GM21390 (cell line): ENCODE measurements around the gene DHRS7C.

ENCODE experiments used
- ATAC-seq: cut with Tn5 transposase; IDR thresholded peaks from one replicate; pipeline ENCODE4 v1.9.1; 2021; ENCODE audit not compliant: unreplicated experiment

Gene DHRS7C

DNA sequence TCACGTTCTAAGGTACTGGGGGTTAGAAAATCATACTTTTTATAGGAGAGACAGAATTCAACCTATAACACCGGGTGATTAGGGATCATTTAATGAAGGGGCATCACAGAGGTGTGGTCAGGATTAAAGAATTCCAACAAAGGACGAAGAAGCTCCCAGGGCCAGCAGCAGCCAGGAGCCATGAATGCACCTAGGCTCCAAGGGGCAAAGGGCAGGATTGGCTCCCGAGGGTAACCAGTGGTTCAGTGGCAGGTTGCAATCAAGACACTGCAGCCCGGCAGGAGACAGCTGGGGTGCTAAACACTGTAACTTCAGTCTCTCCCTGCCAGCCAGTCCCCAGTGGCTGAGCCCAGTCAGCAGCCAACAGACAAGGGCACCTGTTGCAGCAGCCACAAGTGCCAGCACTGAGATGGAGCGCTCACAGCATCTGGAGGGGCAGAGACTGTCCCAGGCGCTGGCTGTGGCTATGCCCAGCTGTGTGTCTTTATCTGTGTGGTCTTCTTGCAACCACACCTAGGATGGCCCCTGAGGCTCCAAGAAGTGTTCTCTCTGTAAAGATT is 23.9 kb downstream of the DHRS7C start:
- no peak for ATAC-seq

DNA sequence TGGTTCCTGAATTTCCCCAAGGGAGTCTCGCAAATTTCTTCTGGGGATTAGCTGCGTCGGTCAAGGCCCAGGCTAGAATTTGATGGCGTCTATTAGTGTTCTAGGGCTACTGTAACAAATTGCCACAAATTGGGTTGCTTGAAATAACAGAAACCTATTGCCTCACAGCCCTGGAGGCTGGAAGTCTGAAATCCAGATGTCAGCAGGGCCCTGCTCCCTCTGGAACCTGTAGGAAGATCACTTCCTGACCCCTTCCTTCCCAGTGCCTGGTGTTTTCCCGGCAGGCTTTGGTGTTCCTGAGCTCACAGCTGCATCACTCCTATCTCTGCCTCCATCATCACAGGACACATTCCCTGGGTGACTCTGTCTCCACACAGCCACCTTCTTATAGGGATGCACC is 24.4 kb downstream of the DHRS7C start:
- ATAC-seq, result no peak

GRCh38 chr17:9765322-9765721 is 26.1 kb downstream of the DHRS7C start:
- no peak for ATAC-seq

GRCh38 chr17:9763643-9764042 is 27.7 kb downstream of the DHRS7C start:
- no peak for ATAC-seq

GRCh38 chr17:9760266-9760665 is 31.1 kb downstream of the DHRS7C start:
- ATAC-seq, result no peak

DNA sequence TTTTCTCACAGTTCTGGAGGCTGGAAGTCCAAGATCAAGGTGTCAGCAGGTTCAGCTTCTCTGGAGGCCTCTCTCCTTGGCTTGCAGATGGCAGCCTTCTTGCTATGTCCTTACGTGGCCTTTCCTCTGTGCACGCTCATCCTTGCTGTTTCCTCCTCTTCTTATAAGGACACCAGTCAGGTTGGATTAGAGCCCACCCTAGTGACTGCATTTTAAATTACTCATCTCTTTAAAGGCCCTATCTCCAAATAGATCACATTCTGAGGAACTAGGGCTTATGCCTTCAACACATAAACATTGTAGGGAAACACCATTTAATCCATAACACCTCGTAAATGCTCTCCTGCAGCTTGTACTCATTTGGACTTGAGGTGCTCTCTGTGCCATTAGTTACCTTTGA is 36.3 kb downstream of the DHRS7C start:
- no peak for ATAC-seq

DNA sequence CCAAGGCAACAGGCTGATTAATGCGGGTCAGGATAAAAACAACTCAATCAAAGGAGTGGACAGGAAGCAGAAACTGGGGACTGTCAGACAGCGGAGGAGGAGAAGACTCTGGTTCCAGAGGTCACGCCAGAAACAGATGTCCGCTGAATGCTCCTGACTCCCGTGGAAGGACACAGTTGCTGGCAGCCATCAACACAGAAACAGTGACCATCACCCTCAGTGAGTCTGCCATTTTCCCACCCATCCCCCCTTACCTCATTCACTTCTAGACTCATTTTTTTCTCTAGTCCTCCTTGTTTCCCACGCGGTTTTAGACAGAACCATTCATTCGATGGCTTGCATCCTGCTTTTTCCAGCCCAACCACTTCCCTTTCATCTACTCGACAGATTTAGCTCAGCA is 40.9 kb downstream of the DHRS7C start:
- ATAC-seq, result no peak

GRCh38 chr17:9729735-9730420 is 61.5 kb downstream of the DHRS7C start:
- no peak for ATAC-seq

GRCh38 chr17:9729034-9729650 is 62.2 kb downstream of the DHRS7C start:
- ATAC-seq, result no peak

DNA sequence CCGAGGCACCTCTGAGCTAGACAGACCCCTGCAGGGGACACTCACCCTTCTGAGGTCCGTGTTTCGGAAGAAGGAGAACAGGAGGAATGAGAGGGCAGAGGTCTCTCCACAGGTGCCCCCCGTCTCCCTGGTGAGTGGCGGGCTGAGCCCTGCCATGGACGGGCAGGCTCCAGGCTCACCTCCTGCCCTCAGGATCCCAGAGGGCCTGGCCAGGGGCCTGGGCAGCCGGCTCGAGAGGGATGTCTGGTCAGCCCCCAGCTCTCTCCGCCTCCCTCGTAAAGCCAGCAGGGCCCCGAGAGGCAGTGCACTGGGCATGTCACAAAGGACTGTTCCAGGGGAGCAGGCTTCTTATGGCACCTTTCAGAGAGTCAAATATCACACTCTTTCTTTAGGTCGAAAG is 62.8 kb downstream of the DHRS7C start:
- ATAC-seq, result no peak

DNA sequence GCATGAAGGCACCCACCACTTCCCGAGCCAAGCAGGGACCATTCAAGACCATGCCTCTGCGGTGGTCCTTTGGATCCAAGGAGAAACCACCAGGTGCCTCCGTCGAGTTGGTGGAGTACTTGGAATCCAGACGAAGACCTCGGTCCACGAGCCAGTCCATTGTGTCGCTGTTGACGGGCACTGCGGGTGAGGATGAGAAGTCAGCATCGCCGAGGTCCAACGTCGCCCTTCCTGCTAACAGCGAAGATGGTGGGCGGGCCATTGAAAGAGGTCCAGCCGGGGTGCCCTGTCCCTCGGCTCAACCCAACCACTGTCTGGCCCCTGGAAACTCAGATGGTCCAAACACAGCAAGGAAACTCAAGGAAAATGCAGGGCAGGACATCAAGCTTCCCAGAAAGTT is 63.4 kb downstream of the DHRS7C start:
- no peak for ATAC-seq

DNA sequence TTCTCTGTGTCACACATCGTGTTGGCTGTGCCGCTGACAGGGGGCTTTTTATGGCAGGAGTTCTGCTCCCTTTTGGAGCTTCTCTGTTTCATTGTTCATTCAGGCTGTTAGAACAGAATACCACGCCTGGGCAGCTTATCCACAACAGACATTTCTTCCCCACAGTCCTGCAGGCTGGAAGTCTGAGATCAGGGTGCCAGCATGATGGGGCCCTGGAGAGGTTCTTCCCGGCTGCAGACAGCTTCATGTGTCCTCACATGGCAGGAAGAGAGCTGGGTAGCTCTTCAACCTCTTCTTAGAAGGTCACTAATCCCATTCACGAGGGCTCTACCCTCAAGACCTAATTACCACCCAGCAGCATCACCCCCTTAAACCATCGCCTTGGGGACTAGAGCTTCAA is 65.1 kb downstream of the DHRS7C start:
- no peak for ATAC-seq

DNA sequence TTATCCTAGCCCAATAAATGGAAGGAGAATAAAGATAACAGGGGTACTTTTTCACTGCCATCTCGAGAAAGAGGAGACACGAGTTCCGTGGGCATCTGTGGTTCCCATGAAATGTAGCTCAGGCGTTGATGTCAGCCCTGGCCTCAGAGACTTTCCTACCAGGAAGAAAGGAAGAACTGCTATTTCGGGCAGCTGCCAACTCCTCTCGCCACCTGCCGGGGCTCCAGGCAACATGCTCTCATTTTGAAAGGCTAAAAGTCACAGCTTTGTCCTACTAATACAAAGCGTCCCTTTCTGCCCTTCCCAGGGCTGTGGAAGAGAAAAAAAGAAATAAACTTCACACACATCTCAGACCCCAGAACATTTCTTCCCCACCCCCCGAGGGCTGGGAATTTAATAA is 65.8 kb downstream of the DHRS7C start:
- no peak for ATAC-seq
